Measurements from ENCODE around the gene C13orf46. TPM values are rescaled to one million over a fixed set of nuclear protein-coding genes. Genes with fewer than 3 reads are reported as not detected.

Gene C13orf46
- total RNA-seq, 2 donors from 2014 or later = 0.24 to 0.44 TPM

DNA sequence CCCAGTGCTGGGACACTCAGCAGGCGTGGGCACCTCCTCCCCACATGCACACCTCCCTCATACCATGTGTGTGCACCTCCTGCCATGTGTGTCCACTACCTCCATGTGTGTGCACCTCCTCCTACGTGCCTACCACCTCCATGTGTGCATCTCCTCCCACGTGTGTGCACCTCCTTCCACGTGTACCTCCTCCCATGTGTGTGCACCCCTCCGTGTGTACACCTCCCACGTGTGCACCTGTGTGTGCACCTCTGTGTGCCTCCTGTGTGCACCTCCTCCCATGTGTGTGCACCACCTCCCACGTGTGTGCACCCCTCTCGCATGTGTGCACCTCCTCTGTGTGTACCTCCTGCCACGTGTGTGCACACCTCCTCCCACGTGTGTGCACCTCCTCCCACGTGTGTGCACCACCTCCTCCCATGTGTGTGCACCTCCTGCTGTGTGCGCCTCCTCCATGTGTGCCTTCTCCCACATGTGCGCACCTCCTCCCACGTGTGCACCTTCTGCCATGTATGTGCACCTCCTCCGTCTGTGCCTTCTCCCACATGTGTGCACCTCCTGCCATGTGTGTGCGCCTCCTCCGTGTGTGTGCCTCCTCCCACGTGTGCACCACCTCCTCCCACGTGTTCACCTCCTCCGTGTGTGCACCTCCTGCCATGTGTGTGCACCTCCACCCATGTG lies 6.1 kb upstream of the C13orf46 start:
- no peaks in the 10 kb centered on the region for H3K4me1 ChIP-seq
- intact Hi-C loops (cut with DNase I) = no loop called here
- H3K9ac ChIP-seq (ENCODE audit: low read depth in 2 of 2, low read length in 2 of 2) = no peak overlapping the region
- no peak for DNase-seq
- no peaks in the 10 kb centered on the region for H3K27me3 ChIP-seq
- no peak overlapping the region for H3K4me3 ChIP-seq
- H3K36me3 ChIP-seq = no peaks in the 10 kb centered on the region
- H3K9me3 ChIP-seq = no peaks in the 10 kb centered on the region
- TF ChIP-seq CTCF (IDR thresholded peaks at IDR 0.05) = no peak
- H3K27ac ChIP-seq = no peak overlapping the region

- Histone ChIP-seq H3K4me3 (no peak overlapping the region), H3K9ac (ENCODE audit: low read depth in 2 of 2, low read length in 2 of 2) (no peak overlapping the region), H3K4me1 (no peaks in the 10 kb centered on the region), H3K9me3 (no peaks in the 10 kb centered on the region), H3K36me3 (no peaks in the 10 kb centered on the region), H3K27ac (no peak overlapping the region), H3K27me3 (no peaks in the 10 kb centered on the region)
- intact Hi-C loops (cut with DNase I) = no loop called here
- TF ChIP-seq CTCF (IDR thresholded peaks at IDR 0.05) = no peak
- DNase-seq = no peak
Measured at GRCh38 chr13:113978741-113979481, 5.0 kb upstream of the C13orf46 start.

- no peaks in the 10 kb centered on the region for H3K4me1 ChIP-seq
- intact Hi-C loops (cut with DNase I) = no loop called here
- no peak overlapping the region for H3K4me3 ChIP-seq
- H3K27me3 ChIP-seq = no peaks in the 10 kb centered on the region
- H3K27ac ChIP-seq = no peak overlapping the region
- no peaks in the 10 kb centered on the region for H3K9me3 ChIP-seq
- no peak for TF ChIP-seq CTCF (IDR thresholded peaks at IDR 0.05)
- H3K9ac ChIP-seq (ENCODE audit: low read depth in 2 of 2, low read length in 2 of 2) = no peak overlapping the region
- no peak for DNase-seq
- H3K36me3 ChIP-seq = no peaks in the 10 kb centered on the region
Measured at GRCh38 chr13:113977976-113978375, 4.1 kb upstream of the C13orf46 start.

DNA sequence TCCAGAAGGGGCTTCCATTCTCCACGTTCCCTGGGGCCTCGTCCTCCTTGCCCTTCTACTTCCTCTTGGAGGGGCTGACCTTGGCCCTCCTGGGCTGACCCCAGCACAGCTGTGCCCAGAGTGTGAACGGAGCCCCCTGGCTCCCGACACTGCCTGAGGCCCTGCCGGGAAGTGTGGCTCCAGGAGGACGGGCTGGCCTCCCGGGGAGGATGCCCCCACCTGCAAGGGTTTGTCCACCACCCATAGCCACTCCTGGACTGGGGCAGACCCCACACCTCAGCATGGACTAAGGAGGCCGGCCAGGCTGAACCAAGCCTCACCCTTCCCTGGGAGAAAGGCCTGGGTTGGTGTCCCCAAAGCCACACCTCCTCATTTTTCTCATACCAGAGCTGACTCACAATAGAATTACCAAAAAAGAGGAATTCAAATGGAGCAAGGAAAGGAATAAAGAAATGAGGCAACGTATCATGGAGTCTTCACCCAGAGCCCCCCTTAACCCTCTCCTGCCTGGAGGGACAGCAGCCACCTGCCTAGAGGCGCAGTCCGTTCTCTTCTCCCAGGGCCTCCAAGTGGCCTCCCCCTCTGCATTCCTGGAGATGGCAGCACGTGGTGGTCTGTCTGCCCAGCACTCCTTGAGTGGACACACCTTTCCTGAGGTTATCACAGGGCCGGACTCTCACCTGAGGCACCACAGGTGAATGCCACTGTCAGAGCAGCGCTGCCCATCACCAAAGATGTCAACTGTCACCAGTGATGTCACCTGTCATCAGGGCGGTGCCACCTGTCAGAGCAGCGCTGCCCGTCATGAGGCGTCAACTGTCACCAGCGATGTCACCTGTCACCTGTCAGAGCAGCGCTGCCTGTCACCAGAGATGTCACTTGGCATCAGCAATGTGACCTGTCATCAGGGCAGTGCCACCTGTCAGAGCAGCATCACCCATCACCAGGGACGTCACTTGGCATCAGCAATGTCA lies 3.1 kb upstream of the C13orf46 start:
- intact Hi-C loops (cut with DNase I) = no loop called here
- H3K9ac ChIP-seq (ENCODE audit: low read depth in 2 of 2, low read length in 2 of 2) = no peak overlapping the region

More for the DNA sequence above, 3.1 kb upstream of the C13orf46 start:
- Histone ChIP-seq H3K36me3 (no peaks in the 10 kb centered on the region), H3K4me3 (no peak overlapping the region), H3K4me1 (no peaks in the 10 kb centered on the region), H3K9me3 (no peaks in the 10 kb centered on the region), H3K27ac (no peak overlapping the region), H3K27me3 (no peaks in the 10 kb centered on the region)
- TF ChIP-seq CTCF (IDR thresholded peaks at IDR 0.05) = no peak
- no peak for DNase-seq

All from colonic mucosa (tissue), 4 donors.